Endodermal cell (in vitro differentiated cells): ENCODE measurements around the gene FUBP3. TPM values are rescaled to one million over a fixed set of nuclear protein-coding genes. Genes with fewer than 3 reads are reported as not detected.

ENCODE experiments used
- DNase-seq: peaks from one replicate; pipeline ENCODE4 v3.0.0-alpha.2; 2017
- H3K27ac ChIP-seq: 2 replicates; pipeline ENCODE4 v1.5.1; 2013; ENCODE audit warnings: mild to moderate bottlenecking, low read depth, low read length, moderate library complexity
- H3K27me3 ChIP-seq: 2 replicates; pipeline ENCODE4 v1.6.1; 2013; ENCODE audit warnings: mild to moderate bottlenecking, low read length, moderate library complexity; ENCODE audit not compliant: insufficient read depth, control insufficient read depth, poor library complexity, severe bottlenecking
- H3K36me3 ChIP-seq: 2 replicates; pipeline ENCODE4 v1.7.0; 2013; ENCODE audit warnings: mild to moderate bottlenecking, low read length, moderate library complexity; ENCODE audit not compliant: control insufficient read depth, insufficient read depth
- H3K4me1 ChIP-seq: one replicate; pipeline ENCODE4 v1.7.0; 2013; ENCODE audit warnings: low read length; ENCODE audit not compliant: control insufficient read depth, insufficient read depth
- H3K4me3 ChIP-seq: 2 replicates; pipeline ENCODE4 v1.5.1; 2013; ENCODE audit warnings: mild to moderate bottlenecking, low read length, moderate library complexity
- H3K9ac ChIP-seq: 2 replicates; pipeline ENCODE4 v1.6.1; 2013; ENCODE audit warnings: mild to moderate bottlenecking, low read length, moderate library complexity; ENCODE audit not compliant: poor library complexity, severe bottlenecking; ENCODE audit errors: extremely low read depth
- H3K9me3 ChIP-seq: 2 replicates; pipeline ENCODE4 v1.6.1; 2013; ENCODE audit warnings: mild to moderate bottlenecking, low read length, moderate library complexity; ENCODE audit not compliant: control insufficient read depth
- H3K27ac Mint-ChIP-seq: 2 replicates; pipeline ENCODE4 v1.8.0; 2020; ENCODE audit warnings: mixed read lengths
- H3K27me3 Mint-ChIP-seq: 2 replicates; pipeline ENCODE4 v1.8.0; 2021; ENCODE audit warnings: mild to moderate bottlenecking, mixed read lengths; ENCODE audit not compliant: insufficient read depth
- H3K36me3 Mint-ChIP-seq: 2 replicates; pipeline ENCODE4 v1.8.0; 2020; ENCODE audit warnings: low read depth, mixed read lengths
- H3K4me1 Mint-ChIP-seq: 2 replicates; pipeline ENCODE4 v1.8.0; 2020; ENCODE audit warnings: mixed read lengths
- H3K4me3 Mint-ChIP-seq: 2 replicates; pipeline ENCODE4 v1.8.0; 2020; ENCODE audit warnings: mild to moderate bottlenecking, moderate library complexity, mixed read lengths
- H3K9me3 Mint-ChIP-seq: 2 replicates; pipeline ENCODE4 v1.8.0; 2020; ENCODE audit warnings: mild to moderate bottlenecking, mixed read lengths
- WGBS, 2 experiments: methylation state at CpG; one replicate each; pipeline versions ENCODE4 v1.1.5 to v1.1.7; 2013; ENCODE audit warnings: missing lambda C conversion rate in 2 of 2, mixed read lengths in 1 of 2; ENCODE audit not compliant: insufficient coverage in 1 of 2, insufficient read length in 1 of 2; 5-methylcytosine and 5-hydroxymethylcytosine counted together
- total RNA-seq, 2 donors: library from RNA; stranded (reverse); fragmentation: NEBNext Ultra II Directional in 1 of 2; extraction: Animal tissue kit (Norgen Biotek cat#: 25700) in 1 of 2; gene quantifications; 2 replicates in 1 of 2; 3 replicates in 1 of 2; pipeline ENCODE4 v1.2.1, GENCODE V29; 2021
- TF ChIP-seq, protein P1 (sequence below): fragments of 200-600 bp; sonication (generic); conservative IDR thresholded peaks from 2 replicates; pipeline ENCODE4 v1.5.0; 2021; ENCODE audit warnings: antibody characterized with exemption, mild to moderate bottlenecking

The FUBP3 gene
- total RNA-seq, 2 donors from 2014 or later: 74.3 to 76.3 TPM

DNA sequence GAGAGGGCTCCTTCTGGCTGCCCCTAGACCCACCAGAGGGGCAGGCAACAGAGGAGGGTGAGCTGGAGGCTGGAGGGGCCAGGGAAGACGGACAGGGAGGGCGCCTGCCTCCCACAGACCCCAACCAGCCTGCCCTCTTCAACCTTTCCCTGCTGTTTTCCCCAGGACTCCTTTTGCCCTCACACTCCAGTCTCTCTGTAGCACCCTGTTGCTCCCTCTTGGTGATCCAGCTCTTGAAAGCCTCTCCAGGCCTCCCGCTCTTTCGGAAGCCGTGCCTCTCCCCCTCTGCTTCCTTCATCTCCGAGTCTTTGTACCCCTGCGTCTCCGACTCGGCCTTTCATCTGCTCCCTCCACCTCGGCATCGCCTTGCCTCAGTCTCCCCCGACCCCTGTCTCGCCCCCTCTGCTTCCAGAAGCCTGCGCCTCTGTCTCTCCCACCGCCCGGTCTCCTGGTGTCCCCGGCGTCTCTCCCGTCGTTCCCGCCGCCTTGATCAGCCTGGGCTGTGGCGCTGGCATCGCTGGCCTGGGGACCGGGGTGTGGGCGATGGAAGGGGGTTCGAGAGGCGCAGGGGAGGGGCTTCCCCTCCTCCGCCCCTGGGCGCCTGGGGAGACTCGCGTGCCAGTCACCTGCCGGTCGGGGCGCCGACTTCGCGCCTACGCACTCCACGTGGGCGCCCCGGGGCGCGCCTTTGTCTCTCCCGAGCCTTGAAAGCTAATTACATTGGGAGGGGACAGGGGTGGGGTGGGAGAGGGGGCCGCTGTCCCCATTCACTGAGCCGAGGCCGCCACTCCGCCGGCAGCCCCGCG lies 79.7 kb downstream of the FUBP3 start:
- Histone ChIP-seq H3K9me3 (no peaks in the 10 kb centered on the region), H3K36me3 (no peaks in the 10 kb centered on the region), H3K9ac (no peak overlapping the region), H3K4me3 (no peak overlapping the region), H3K4me1 (no peaks in the 10 kb centered on the region), H3K27ac (no peak overlapping the region), H3K27me3 (peaks cover 97% of the 10 kb centered on the region)
- peaks cover 97% of the 10 kb centered on the region for H3K27me3 Mint-ChIP-seq
- no peaks in the 10 kb centered on the region for H3K4me1 Mint-ChIP-seq
- H3K36me3 Mint-ChIP-seq: peaks cover 4% of the 10 kb centered on the region
- peaks cover 13% of the 10 kb centered on the region for H3K9me3 Mint-ChIP-seq
- no peak for DNase-seq
- no peak overlapping the region for H3K4me3 Mint-ChIP-seq
- H3K27ac Mint-ChIP-seq: no peak overlapping the region
- WGBS, 2 experiments: 16 to 24% methylated on average over 16 to 52 of the region's 52 CpGs
- TF ChIP-seq, protein P1, sequence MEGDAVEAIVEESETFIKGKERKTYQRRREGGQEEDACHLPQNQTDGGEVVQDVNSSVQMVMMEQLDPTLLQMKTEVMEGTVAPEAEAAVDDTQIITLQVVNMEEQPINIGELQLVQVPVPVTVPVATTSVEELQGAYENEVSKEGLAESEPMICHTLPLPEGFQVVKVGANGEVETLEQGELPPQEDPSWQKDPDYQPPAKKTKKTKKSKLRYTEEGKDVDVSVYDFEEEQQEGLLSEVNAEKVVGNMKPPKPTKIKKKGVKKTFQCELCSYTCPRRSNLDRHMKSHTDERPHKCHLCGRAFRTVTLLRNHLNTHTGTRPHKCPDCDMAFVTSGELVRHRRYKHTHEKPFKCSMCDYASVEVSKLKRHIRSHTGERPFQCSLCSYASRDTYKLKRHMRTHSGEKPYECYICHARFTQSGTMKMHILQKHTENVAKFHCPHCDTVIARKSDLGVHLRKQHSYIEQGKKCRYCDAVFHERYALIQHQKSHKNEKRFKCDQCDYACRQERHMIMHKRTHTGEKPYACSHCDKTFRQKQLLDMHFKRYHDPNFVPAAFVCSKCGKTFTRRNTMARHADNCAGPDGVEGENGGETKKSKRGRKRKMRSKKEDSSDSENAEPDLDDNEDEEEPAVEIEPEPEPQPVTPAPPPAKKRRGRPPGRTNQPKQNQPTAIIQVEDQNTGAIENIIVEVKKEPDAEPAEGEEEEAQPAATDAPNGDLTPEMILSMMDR: no peak

DNA sequence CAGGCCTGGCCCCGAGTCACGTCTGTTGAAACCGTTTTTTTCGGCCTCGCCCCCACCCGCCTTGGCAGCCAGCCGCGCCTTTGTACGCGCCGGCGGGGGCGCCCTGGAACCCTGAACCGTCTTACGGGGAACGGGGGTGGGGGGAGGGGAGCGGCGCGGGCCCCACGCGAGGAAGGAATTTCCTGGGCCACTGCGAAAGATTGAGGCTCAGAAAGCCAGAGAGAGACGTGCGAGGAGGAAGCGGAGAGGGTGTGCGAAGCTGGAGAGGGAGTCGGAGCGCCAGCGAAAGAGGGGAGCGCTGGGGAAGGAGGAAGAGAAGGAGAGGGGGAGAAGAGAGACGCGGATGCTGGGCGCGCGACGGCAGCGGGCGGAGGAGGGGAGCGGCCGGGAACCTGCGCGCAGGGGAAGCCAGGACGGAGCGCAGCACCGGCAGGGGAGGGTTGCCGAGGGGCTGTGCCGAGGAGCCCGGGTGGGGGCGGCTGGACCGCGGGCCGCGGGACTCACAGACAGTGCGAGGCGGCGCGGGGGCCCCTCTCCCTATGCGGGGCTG lies 80.4 kb downstream of the FUBP3 start:
- H3K4me3 ChIP-seq: no peak overlapping the region
- DNase-seq: peak; percentile 77
- TF ChIP-seq, protein P1: no peak
- peaks cover 99% of the 10 kb centered on the region for H3K27me3 Mint-ChIP-seq
- peaks cover 4% of the 10 kb centered on the region for H3K36me3 Mint-ChIP-seq
- H3K4me1 ChIP-seq: no peaks in the 10 kb centered on the region
- H3K36me3 ChIP-seq: no peaks in the 10 kb centered on the region
- peaks cover 13% of the 10 kb centered on the region for H3K9me3 Mint-ChIP-seq
- H3K27ac ChIP-seq: no peak overlapping the region
- WGBS, 2 experiments: 1 to 3% methylated on average over 22 to 58 of the region's 58 CpGs
- no peaks in the 10 kb centered on the region for H3K4me1 Mint-ChIP-seq
- H3K27ac Mint-ChIP-seq: no peak overlapping the region
- H3K9ac ChIP-seq: no peak overlapping the region
- H3K27me3 ChIP-seq: peaks cover 100% of the 10 kb centered on the region
- H3K9me3 ChIP-seq: no peaks in the 10 kb centered on the region
- H3K4me3 Mint-ChIP-seq: peak overlapping the region; percentile 38

DNA sequence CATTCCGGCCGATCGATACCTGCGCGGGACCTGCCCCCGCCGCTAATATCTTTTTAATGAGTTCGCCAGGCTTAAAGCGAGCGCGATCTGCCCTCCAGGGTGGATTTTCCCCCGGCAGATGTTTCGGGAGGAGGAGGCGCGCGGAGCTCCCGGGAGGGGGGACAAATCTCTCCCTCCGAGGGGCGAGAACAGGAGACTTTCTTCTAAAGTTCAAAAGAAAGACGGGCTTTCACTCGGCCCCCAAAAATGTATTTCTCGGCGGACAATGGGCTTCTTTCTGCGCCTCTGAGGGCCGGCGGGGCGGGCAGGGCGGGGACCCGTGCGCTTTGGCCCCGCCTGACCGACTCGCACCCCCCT lies 80.9 kb downstream of the FUBP3 start:
- H3K9ac ChIP-seq: no peak overlapping the region
- no peak overlapping the region for H3K4me3 ChIP-seq
- Mint-ChIP-seq H3K27ac (no peak overlapping the region), H3K4me1 (peaks cover under 1% of the 10 kb centered on the region), H3K27me3 (peaks cover 99% of the 10 kb centered on the region), H3K4me3 (peak overlapping the region; percentile 38), H3K36me3 (peaks cover 4% of the 10 kb centered on the region), H3K9me3 (peaks cover 13% of the 10 kb centered on the region)
- 1 to 2% methylated on average over 25 to 33 of the region's 33 CpGs for WGBS, 2 experiments
- no peaks in the 10 kb centered on the region for H3K9me3 ChIP-seq
- H3K36me3 ChIP-seq: no peaks in the 10 kb centered on the region
- H3K27ac ChIP-seq: no peak overlapping the region
- DNase-seq: no peak
- H3K27me3 ChIP-seq: peaks cover 100% of the 10 kb centered on the region
- no peaks in the 10 kb centered on the region for H3K4me1 ChIP-seq
- TF ChIP-seq, protein P1: no peak
